Measurements from ENCODE around the gene ASTN1.

Gene ASTN1

DNA sequence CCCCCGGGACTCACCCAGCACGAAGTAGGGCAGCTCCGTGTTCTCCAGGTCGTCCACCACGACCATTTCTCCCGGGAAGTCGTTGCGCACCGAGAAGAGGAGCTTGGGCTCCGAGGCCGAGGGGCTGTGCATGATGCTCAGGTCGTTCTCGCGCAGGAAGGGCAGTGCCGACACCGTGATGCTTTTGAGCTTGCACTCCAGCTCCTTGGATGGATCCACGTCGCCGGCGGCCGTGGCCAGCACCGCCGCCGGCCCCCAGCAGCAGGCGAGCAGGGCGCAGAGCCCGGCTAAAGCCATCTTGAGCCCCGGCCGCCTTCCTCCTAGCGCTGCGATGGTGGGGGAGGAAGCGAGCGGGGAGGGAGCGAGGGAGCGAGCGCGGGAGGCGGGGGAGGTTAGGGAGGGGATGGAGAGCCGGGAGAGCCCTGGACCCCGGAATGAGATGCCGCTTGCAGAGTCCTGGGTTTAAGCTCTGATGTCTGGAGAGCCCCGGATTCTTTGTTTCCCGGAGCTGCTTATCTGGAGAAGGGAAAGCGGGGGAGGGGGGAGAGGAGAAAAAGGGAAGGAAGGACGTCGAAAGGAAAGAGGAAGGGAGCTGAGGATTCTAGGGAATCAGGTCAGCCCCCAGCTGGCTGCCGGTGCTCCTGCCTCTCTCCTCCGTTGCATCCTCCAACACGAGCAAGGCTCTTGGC, at the start of gene ASTN1:
Gene ASTN1, minus strand, starts transcription at position 333 of the 689 bp plus-strand sequence. Its CDS starts 36 bp downstream, at position 297.
- DNase-seq = no peak

GRCh38 chr1:177211231-177211630, 46.7 kb upstream of the ASTN1 start:
- DNase-seq = no peak

- no peak for DNase-seq
Measured at GRCh38 chr1:177210071-177210470, 45.6 kb upstream of the ASTN1 start.

GRCh38 chr1:177209357-177209756, 44.8 kb upstream of the ASTN1 start:
- DNase-seq = no peak

DNA sequence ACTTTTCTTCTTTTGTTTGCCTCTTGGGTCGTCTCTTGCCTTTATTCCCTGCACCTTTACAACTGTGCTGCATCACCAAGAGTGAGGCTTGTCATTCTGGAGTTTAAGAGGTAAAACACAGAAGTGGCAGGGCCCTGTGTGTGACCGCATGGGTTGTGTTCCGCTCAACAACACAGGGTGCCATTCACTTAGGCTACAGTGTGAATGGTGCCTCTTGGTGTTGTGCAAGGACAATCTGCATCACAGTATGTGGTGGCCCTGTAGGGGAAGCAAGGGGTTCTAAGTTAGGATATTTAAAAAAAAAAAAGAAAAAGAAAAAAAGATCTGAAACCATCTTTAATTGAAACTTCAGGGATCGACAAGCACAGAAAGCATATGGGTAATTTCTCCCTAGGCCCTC, 44.4 kb upstream of the ASTN1 start:
- DNase-seq = no peak

DNA sequence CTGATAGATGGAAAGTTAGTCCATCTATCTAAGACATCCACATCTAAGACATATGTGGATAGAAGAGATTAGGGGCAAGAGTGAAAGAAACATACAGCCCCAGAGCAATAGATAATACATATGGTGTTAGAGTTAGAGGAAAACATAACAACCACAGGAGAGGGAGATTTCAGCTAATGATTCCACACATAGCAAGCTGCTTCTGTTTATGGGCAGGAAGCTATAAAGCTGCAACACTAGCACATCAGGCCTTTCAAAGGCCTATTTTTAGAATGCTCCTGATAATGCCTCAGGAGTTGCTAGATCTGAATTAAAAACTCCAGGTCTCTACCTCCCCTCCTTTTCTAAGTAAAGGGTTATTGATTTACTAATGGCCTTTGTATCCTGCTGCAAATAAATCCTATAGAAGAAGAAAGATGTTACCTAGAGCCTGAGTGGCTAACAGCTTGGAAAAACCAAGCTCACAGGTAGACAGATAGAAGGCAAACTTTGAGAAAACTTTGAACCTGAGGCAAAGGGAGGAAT, 42.4 kb upstream of the ASTN1 start:
- DNase-seq = no peak

DNA sequence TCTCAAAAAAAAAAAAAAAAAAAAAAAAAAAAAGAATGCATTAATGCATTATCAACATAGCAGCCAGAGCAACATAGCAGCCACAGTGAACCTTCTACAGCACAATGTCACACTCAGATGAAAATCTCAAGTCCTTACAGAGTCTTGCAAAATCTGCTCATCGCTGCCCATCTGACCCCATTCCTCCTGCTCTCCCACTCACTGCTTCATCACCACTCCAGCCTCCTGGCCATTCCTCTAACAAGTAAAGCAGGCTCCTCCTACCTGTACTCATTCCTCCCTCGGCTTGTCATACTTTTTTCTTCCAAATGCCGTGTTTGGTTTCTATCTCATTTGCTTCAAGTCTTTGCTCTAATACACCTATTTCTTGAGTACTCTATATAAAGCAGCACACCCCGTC, 35.8 kb upstream of the ASTN1 start:
- no peak for DNase-seq

DNA sequence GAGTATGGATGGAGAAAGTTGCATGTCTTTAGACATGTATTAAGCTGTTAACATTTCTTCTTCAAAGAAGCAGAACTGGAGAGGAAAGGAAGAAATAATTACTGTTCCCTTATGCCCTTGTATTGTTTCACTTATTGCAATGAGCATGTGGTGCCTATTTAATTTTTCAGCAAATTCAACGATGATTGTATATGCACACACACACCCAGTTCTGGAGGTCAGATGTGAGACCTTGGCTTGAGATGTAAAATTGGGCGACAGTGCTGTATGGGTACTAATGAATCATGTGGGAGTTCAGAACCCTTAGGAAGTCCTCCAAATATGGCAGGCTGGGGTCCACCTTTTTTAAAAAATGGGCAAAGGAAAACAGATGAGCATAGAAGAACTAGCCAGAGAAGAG, 33.7 kb upstream of the ASTN1 start:
- DNase-seq = no peak

DNA sequence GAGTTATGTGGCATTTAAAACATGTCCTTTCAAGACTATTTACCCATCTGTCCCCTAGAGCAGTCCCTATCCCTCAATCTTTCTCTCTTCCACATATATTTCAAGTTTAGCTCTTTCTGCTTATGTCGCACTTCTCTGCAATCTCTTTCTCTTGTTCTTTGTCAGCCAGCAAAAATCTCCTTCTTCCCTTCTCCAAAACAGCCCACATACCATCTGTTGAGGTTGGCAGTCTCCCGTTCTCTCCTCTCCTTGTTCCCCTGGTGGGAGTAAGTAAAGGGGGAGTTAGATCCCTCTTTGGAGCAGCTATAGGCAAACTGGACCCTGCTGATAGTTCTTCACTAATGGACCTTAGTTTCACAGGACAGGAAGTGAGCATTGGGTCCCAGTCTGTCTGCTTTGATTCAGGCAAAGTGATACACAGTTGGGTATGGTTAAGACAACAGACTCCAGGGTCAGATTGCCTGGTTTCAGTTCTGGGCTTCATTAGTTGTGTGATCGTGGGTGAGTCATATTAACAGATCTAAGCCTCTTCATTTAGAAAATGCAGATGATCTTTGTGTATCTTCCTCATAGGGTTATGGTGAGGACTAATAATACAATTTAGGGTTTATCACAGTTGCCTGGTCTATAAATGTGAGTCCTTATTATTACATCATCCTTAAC, 25.9 kb upstream of the ASTN1 start:
- DNase-seq = no peak

DNA sequence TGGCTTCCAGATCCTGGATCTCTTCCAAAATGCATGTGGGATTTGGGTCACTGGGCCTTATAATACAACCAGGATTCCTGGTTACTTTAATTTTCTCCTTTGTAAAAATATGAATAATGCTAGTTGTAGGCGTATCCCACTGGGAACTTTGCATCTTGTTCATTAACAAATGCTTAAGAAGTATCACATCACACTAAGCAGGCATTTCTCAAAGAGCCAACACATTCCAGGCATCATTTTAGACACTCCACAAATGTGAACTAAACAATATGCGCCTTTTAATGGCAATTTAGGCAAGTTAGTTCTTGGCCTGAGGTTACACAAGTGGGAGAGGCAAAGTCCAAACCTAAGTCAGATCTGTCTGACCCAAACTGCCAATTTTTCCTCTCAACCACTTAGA, 22.1 kb upstream of the ASTN1 start:
- DNase-seq = no peak

GRCh38 chr1:177185209-177185608, 20.7 kb upstream of the ASTN1 start:
- no peak for DNase-seq

DNA sequence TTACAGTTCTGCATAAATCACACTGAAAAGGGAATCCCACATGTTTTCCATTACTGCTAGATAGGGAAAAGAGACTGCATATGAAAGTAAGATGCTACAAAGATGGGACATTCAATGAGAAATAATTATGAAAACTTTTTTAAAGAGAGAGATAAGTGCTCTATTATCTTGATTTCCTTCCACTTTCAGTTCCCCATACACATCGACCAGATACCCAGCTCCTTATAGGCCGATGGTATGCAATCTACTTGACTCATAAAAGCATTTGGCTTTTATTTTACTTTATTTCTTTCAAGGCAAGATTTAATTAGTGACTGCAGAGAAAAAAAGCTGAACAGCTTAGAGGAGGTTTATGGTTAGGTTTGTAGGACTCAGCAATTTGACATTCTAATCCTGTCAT, 19.3 kb upstream of the ASTN1 start:
- DNase-seq = no peak

DNA sequence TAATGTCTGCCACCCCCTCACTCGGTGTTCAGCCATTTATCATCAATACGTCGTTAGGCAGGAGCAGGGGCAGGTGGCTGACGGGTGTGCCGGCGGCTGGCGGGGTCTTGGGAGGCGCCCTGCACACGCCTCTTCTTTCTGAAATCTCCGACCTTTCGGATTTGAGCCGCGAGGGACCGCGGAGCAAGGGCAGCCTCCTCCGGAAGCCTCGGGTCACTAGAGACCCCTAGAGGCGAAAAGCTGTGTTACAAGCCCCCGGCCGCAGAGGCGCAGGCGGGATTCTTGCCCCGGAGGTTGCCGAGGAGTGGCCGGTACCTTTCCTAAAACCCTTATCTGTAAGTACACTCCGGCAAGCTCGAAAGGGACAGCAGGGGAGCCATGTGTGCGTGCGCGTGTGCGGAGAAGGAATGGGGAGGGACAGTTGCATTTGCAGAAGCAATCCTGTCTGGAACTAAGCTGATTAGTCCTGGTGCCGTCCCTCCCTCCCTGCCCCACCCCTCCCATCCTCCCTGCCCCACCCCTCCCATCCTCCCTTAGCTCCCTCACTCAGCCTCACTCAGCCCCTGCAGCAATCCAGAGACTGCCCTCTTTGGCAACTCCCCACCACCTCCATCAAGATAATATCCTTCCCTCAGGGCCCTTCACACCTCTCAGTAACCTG, 17.2 kb upstream of the ASTN1 start:
- DNase-seq = peak; percentile 61 to 65

GRCh38 chr1:177181280-177181630, 16.7 kb upstream of the ASTN1 start:
- DNase-seq = no peak

DNA sequence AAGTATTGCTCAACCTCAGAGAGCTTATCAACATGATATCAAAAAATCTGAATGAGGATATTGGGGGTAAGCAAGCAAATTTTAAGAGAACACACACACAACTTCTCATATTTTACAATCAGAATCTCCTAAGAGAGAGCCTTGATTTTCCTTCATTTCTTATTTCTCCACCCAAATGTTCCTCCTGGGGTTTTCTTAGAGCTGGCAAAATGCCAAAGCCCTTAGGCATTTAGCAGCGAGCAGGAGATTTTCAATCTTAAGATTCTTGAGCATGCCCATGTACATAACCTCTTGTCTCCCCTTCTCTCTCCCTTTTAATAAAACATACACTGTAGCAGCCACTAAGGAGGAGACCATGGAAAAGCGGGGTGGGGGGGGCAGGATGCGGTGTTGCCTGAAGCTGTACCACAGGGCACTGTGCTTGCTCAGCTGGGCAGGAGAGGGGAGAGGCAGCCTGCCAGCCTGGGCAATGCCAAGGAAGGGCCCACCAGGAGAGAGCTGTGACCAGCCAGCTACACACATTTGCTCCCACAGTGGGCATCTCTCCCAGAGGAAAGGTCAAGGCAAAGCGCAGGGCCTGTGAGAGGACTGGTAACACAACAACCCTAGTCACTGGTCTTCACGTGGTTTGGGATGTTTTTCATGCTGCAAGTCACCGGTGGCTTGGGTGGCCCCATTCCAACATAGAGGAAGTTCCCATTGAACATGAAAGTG, 10.6 kb upstream of the ASTN1 start:
- no peak for DNase-seq

- DNase-seq = no peak
Measured at GRCh38 chr1:177173976-177174375, 9.5 kb upstream of the ASTN1 start.

DNA sequence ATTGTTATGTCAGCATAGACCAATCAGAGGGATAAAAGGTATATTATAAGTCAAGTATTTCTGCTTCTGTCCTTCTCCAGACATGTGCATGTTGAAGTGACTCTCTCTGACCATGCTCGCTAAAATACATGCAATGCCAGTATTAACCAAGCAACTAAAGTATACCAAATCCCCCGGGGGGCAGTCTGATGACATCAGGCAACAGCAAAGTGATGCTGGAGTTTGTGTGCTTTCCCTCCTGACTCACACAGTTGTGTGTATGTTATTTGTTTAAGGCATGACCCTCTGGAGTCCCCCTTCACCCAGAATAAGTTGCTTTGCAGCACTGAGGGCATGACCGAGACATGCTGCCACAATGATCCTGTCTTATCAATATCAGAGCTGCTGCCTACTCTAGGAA, 8.4 kb upstream of the ASTN1 start:
- DNase-seq = no peak

- no peak for DNase-seq
Measured at GRCh38 chr1:177172272-177172671, 7.8 kb upstream of the ASTN1 start.

DNA sequence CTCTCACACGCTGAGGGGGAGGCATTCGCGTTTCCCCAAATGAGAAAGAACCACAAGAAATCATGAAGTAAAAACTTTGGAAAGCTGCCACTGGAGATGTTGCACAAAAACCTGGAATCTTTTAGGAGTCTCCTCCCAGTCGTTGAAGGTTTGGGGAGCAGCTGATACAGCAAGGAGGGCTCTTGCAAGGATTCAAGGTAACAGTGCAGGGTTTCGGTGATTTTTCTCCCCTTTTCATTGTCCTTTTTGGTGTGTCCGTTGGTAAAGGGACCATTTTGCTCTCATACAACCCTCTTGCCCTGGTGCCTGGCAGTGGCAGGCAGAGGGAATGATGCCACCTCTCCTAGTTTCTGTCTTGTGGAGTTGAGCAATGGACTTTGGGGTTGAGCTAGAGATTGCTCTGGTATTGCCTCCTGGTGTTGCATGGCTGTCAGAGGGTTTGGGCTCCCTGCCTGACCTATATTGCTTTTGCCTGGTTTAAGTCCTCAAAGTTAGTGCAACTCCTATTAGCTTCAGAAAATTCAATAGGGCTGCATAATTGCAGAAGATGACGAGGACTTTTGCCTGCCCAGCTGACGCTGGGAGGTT, 7.1 kb upstream of the ASTN1 start:
- no peak for DNase-seq

GRCh38 chr1:177170756-177171535, 6.4 kb upstream of the ASTN1 start, which contains the start of gene BRINP2:
TSS of gene BRINP2 (plus strand) at chr1:177170958. CDS start at chr1:177229877, 58,919 bp downstream.
- no peak for DNase-seq

DNA sequence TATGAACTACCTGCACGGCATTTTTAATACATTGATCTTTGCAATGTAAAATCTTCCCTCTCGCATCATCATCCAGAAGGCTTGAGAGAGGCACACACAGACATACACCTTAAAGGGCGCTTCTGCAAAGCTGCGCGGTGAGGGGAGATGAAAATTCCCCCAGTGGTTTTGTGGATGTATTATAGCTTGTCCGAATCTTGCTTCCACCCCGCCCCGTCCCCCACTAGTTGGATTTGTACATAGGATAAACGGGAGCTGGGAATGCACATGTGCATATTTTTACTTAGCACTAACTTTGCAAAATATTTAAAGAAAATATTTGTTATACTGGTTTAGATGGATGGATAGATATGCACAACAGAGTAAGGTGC, 542 bp upstream of the ASTN1 start:
- no peak for DNase-seq

DNA sequence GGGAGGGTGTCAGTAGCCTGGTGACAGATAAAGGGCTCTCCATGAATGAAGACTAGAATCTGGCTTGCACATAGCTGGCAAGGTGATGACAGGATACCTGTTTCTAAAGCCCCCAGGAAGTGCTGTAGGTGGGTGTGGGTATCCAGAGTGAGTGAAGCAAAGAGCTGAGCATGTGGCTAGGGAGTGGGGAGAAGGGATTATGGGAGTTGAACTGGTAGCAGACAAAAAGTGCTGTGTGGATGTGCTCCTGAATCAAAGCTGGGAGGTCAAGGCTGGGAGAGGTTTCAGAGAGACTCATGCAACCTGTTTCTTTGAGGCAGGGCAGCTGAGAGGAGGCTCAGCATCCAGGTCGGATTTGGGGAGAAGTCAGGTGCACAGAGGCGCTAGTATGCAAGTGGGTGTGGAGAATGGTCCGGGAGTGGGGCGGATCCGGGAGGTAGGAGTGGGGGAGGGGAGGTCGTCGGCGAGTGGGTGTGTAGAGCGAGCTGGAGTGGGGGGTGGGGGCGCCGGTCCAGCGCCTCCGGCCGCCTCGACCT, 600 bp downstream of the ASTN1 start:
- no peak for DNase-seq

Measured in activated T-cell treated with anti-CD3 and anti-CD28 coated beads, Interleukin-2, amount 50 U/mL, for 48 hours (primary cell).